Activated CD8-positive, alpha-beta T cell treated with anti-CD3 and anti-CD28 coated beads, Interleukin-2, amount 10 ng/mL, durations not matched to agents 7 days and 5 days (primary cell): ENCODE results near the gene FIZ1. TPM values are rescaled to one million over a fixed set of nuclear protein-coding genes. Genes with fewer than 3 reads are reported as not detected.

Source experiments
- ATAC-seq: fragments of 150-1000 bp; cut with Tn5 transposase; one replicate; pipeline ENCODE4 v1.10.0; 2021; ENCODE audit warnings: moderate library complexity
- CTCF ChIA-PET: fragments of 350-600 bp; sonication (Branson Sonifier 250); formaldehyde crosslinking; loops from one replicate; lab custom pipeline; 2021; ENCODE audit warnings: antibody characterized with exemption; lab: Charles Lee
- POLR2A ChIA-PET: fragments of 350-600 bp; sonication (Branson Sonifier 250); formaldehyde crosslinking; loops from one replicate; lab custom pipeline; 2021; ENCODE audit warnings: antibody characterized with exemption; lab: Charles Lee
- DNase-seq: peaks from one replicate; pipeline ENCODE4 v3.0.0-alpha.2; 2020
- H3K27ac Mint-ChIP-seq: one replicate; pipeline ENCODE4 v1.8.0; 2021; ENCODE audit warnings: mild to moderate bottlenecking, mixed read lengths
- H3K27me3 Mint-ChIP-seq: one replicate; pipeline ENCODE4 v1.8.0; 2021; ENCODE audit warnings: low read depth, mixed read lengths
- H3K36me3 Mint-ChIP-seq: one replicate; pipeline ENCODE4 v1.8.0; 2021; ENCODE audit warnings: low read depth, mixed read lengths
- H3K4me1 Mint-ChIP-seq: one replicate; pipeline ENCODE4 v1.8.0; 2021; ENCODE audit warnings: low read depth, mixed read lengths
- H3K4me3 Mint-ChIP-seq: one replicate; pipeline ENCODE4 v1.8.0; 2021; ENCODE audit warnings: mild to moderate bottlenecking, mixed read lengths
- H3K9me3 Mint-ChIP-seq: one replicate; pipeline ENCODE4 v1.8.0; 2022; ENCODE audit warnings: mixed read lengths; ENCODE audit not compliant: insufficient read depth
- total RNA-seq, 2 experiments: library from RNA; stranded (reverse); gene quantifications; one replicate each; pipeline ENCODE4 v1.2.3, GENCODE V29; 2021

The FIZ1 gene
- total RNA-seq, 2 experiments from 2014 or later = 13.6 to 13.7 TPM

DNA sequence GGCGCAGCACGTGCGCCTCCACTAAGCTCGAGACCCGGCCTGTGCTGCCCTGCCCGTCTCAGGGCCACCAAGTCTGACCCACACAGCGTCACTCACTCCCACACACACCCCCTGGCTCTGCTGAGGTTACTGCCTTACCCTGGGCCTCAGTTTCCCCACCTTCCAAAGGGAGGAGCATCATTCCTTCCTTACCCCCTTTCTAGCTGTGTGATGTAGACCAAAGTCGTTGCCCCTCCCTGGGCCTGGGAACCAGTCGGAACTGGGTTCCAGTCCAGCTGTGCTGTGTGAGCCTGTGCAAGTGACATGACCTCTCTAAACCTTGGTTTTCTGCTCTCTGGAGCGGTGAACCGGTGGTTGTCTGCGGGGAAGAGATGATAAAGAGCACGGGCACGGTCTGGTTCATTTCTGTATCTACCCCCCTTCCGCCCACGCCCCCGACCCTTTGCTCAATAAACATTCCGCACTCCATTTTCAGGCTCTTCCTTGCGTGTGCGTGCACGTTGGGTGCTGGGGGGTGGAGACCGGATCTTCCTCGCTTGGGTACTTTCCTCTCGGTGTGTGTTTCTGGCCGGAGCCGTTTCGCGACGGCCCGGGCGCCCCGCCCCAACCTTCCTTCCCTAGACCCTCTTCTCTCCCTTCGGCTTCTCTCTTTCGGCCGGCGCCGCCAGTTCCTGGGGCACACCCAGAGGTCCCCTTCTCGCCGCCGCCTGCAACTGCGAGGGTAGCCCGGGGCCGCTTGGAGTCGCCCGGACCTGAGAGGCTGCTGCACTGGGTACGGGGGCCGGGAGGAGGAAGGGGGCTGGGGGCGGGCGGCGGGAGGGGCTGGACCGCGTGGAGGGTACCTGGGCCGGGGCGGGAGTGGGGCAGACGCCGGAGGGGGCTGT lies 43.9 kb upstream of the FIZ1 start, which contains the start of gene ZNF581:
Gene ZNF581 (plus strand): TSS at position 647 of the 884 bp plus-strand sequence. CDS start 923 bp downstream, outside the sequence.
- POLR2A ChIA-PET = interaction anchor here (0.9 to 1.9 kb wide), 4 partner anchors 9 to 25 kb away, joined by 3 to 7 read pairs (median 4); partner anchors contain the start of gene U2AF2
- peaks cover 58% of the 10 kb centered on the region for H3K4me1 Mint-ChIP-seq
- H3K4me3 Mint-ChIP-seq = peak within 1 kb of the TSS; percentile 86
- DNase-seq (peak; percentile 82), ATAC-seq (peak; percentile 61)
- CTCF ChIA-PET = interaction anchor here (1.0 to 2.0 kb wide), 5 partner anchors 10 to 44 kb away, joined by 3 to 17 read pairs (median 6); partner anchors contain the start of genes FIZ1, U2AF2 and ZNF865
- peak within 1 kb of the TSS; percentile 95 for H3K27ac Mint-ChIP-seq
- H3K36me3 Mint-ChIP-seq = peaks cover 32% of the 10 kb centered on the region
- no peaks in the 10 kb centered on the region for H3K9me3 Mint-ChIP-seq
- H3K27me3 Mint-ChIP-seq = no peaks in the 10 kb centered on the region

DNA sequence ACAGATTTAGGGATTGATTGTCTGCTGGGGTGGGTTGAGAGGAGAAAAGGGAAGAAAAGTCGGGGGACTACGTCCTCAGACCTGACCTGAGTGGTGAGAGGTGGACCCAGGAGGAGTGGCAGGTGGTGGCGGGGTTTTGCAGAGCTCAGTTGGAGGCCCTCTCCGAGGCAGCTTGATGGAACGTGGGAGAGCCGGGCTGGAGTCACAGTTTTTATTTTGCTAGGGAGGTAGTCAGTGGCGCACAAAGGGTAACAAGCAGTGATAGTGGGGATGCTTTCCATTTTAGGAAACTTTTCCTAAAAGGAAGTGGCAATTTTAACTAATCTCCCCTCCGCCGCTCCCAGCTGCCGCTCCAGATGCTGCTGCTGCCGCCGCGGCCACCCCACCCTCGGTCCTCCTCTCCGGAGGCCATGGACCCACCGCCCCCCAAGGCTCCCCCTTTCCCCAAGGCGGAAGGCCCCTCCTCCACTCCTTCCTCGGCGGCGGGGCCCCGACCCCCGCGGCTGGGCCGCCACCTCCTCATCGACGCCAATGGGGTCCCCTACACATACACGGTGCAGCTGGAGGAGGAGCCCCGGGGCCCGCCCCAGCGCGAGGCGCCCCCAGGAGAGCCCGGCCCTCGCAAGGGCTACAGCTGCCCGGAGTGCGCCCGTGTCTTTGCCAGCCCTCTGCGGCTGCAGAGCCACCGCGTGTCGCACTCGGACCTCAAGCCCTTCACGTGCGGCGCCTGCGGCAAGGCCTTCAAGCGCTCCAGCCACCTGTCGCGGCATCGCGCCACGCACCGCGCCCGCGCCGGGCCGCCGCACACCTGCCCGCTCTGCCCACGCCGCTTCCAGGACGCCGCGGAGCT lies 43.1 kb upstream of the FIZ1 start:
- H3K27me3 Mint-ChIP-seq = no peaks in the 10 kb centered on the region
- peaks cover 60% of the 10 kb centered on the region for H3K4me1 Mint-ChIP-seq
- H3K4me3 Mint-ChIP-seq = peak overlapping the region; percentile 86
- DNase-seq (peak; percentile 47), ATAC-seq (peak; percentile 12)
- CTCF ChIA-PET = interaction anchor here (1.0 to 2.0 kb wide), 5 partner anchors 9 to 43 kb away, joined by 3 to 17 read pairs (median 6); partner anchors contain the start of genes FIZ1, U2AF2 and ZNF865
- no peaks in the 10 kb centered on the region for H3K9me3 Mint-ChIP-seq
- H3K36me3 Mint-ChIP-seq = peaks cover 37% of the 10 kb centered on the region
- POLR2A ChIA-PET = interaction anchor here (0.9 to 1.9 kb wide), 4 partner anchors 10 to 25 kb away, joined by 3 to 7 read pairs (median 4); partner anchors contain the start of gene U2AF2
- peak overlapping the region; percentile 95 for H3K27ac Mint-ChIP-seq

DNA sequence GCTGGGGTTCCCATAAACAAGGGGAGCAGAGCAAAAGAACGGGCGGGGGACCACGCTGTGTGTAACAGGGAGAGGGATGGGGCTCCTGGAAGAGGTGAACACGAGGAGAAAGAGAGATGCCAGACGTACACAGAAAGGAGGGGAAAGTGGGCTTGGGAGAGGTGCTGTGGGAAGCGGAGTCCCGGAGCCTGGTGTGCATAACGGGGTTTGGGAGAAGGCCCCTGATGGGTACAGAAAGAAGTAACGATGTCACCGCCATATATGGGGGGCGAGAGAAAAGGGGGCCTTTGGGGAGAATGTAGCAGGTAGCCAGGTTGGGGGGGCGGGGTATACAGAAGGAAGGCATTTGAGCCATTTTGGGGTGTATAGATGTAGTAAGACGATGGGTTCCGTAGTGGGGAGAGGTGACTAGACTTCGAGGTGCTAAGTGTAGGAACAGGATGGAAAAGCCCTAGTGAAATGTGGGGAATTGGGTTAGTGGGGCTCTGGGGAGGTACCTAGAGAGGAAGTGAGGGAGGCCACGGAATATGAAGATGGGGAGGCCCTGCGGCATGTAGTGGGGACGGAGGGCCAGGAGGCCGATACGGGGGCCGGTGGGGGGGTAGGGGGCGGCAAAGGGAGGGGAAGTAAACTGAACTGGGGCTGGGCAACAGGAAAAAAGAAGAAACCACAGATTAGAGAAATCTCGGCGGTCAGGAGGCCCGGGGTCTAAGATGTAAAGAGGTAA lies 42.3 kb upstream of the FIZ1 start:
- H3K9me3 Mint-ChIP-seq = no peaks in the 10 kb centered on the region
- peaks cover 34% of the 10 kb centered on the region for H3K36me3 Mint-ChIP-seq
- DNase-seq (peak; percentile 51), ATAC-seq (no peak)
- CTCF ChIA-PET = interaction anchor here (1.2 to 2.0 kb wide), 3 partner anchors 13 to 42 kb away, joined by 3 to 17 read pairs (median 6); partner anchors contain the start of genes FIZ1, U2AF2 and ZNF865
- POLR2A ChIA-PET = interaction anchor here (1.7 to 1.9 kb wide), 2 partner anchors 9 to 13 kb away, joined by 4 to 7 read pairs; partner anchors contain the start of gene U2AF2
- H3K27ac Mint-ChIP-seq = peak overlapping the region; percentile 91
- H3K4me1 Mint-ChIP-seq = peaks cover 61% of the 10 kb centered on the region
- H3K4me3 Mint-ChIP-seq = peak overlapping the region; percentile 82
- H3K27me3 Mint-ChIP-seq = no peaks in the 10 kb centered on the region

DNA sequence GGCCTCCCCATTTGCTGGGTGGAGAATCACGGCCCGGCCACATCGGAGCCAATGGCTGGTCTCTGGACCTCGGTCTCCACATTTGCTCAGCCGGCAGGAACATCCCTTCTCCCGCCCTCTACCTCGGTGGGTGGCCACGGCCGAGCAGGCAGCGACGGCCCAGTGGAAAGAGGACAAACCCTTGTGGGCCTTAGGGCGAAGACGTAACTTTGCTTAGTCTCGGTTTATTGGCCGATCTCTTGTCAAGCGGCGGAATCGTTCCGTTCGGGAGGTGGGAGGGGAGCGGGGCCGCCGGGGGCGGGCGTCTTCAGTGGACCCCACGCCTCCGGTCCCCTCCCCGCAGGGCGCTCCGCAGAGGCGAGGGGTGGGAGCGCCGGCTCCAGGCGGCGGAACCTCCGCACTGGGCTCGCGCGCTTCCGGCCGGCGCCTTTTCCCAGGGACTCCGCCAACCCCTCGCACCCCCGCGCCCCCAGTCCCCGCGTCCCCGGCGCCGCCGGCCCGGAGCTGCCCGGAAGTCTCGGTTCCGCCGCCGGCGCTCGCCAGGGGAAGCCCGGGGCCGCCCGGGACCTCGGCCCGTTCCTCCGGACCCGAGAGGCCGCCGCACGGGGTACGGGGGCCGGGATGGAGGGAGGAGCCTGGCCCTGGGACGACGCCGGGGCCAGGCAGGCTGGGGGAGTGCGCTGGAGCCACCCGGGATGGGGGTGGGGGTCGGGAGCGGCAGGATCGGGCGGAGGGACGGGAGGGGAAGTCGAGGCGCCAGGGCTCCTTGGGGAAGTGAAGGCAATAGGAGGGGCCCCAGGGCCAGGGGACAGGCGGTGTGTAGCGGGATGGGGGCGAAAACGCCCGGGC lies 41.5 kb upstream of the FIZ1 start, which contains the start of gene ZNF580:
Gene ZNF580 (plus strand): TSS at position 426 of the 849 bp plus-strand sequence. CDS start 1,507 bp downstream, outside the sequence.
- ATAC-seq (peak; percentile 45), DNase-seq (peak; percentile 65)
- Mint-ChIP-seq H3K4me1 (peaks cover 69% of the 10 kb centered on the region), H3K27ac (peak within 1 kb of the TSS; percentile 91), H3K27me3 (no peaks in the 10 kb centered on the region), H3K9me3 (no peaks in the 10 kb centered on the region), H3K36me3 (peaks cover 39% of the 10 kb centered on the region), H3K4me3 (peak within 1 kb of the TSS; percentile 82)
- CTCF ChIA-PET = interaction anchor here (0.7 to 1.9 kb wide), 5 partner anchors 8 to 35 kb away, joined by 3 to 14 read pairs (median 4); partner anchors contain the start of genes U2AF2 and ZNF865
- POLR2A ChIA-PET = no interaction called here

DNA sequence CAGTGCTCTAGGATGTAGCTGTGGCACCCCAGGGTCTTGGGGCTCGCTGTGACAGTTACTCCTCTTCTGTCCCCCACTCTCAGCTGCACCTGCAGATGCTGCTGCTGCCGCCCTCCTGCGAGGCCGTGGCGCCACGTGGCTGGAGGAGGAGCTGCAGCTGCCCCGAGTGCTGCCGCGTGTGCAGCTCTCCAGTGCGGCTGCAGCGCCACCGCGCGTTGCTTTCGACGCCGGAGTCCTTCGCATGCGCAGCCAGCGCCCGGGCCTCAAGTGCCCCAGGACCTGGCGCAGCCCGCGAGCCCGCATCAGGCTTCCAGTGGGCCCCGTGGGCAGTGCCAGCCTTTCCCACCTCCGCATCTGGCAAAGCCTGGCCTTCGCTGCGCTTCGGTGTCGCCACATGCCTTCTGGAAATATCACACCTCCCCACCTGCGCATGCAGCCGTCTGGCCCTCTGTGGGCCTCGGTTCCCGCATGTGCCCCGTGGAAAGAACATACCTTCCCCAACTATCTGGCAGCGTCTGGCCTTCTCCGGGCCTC lies 40.8 kb upstream of the FIZ1 start:
- ChIA-PET POLR2A (interaction anchor here (0.8 kb wide), 1 partner anchor 15 kb away, joined by 4 read pairs; the partner anchor contains the start of gene U2AF2), CTCF (interaction anchor here (0.7 to 1.9 kb wide), 6 partner anchors 9 to 34 kb away, joined by 3 to 14 read pairs (median 4); partner anchors contain the start of genes U2AF2, ZNF784 and ZNF865)
- Mint-ChIP-seq H3K27me3 (no peaks in the 10 kb centered on the region), H3K27ac (peak overlapping the region; percentile 90), H3K9me3 (no peaks in the 10 kb centered on the region), H3K36me3 (peaks cover 35% of the 10 kb centered on the region), H3K4me3 (peak overlapping the region; percentile 78), H3K4me1 (peaks cover 68% of the 10 kb centered on the region)
- DNase-seq (peak; percentile 73), ATAC-seq (peak; percentile 28)

DNA sequence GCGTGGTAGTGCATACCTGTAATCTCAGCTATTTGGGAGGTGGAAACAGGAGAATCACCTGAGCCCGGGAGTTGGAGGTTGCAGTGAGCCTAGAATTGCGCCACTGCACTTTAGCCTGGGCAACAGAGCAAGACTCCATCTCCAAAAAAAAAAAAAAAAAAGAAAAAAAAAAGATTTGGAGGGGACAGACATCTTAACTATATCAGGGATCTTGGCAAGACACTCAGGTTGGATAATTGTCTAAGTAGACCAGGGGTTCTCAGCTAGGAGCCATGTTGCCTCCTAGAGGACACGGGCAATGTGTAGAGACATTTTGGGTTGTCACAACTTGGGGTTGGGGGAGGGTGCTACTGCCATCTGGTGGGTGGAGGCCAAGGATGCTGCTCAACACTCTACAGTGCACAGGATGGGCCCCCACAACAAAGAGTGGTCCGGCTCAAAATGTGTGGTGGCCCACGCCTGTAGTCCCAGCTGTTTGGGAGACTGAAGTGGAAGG lies 39.6 kb upstream of the FIZ1 start:
- peaks cover 37% of the 10 kb centered on the region for H3K36me3 Mint-ChIP-seq
- ATAC-seq = peak; percentile 10
- DNase-seq = peak; percentile 78
- ChIA-PET CTCF (interaction anchor here (0.6 to 1.9 kb wide), 10 partner anchors 9 to 124 kb away, joined by 3 to 14 read pairs (median 3); partner anchors contain the start of genes CCDC106, FIZ1 and U2AF2), POLR2A (interaction anchor here (1.0 kb wide), 1 partner anchor 9 kb away, joined by 3 read pairs; no protein-coding TSS in a partner anchor)
- no peaks in the 10 kb centered on the region for H3K9me3 Mint-ChIP-seq
- H3K27me3 Mint-ChIP-seq = no peaks in the 10 kb centered on the region
- peak overlapping the region; percentile 82 for H3K27ac Mint-ChIP-seq
- peaks cover 73% of the 10 kb centered on the region for H3K4me1 Mint-ChIP-seq
- peak overlapping the region; percentile 31 for H3K4me3 Mint-ChIP-seq

DNA sequence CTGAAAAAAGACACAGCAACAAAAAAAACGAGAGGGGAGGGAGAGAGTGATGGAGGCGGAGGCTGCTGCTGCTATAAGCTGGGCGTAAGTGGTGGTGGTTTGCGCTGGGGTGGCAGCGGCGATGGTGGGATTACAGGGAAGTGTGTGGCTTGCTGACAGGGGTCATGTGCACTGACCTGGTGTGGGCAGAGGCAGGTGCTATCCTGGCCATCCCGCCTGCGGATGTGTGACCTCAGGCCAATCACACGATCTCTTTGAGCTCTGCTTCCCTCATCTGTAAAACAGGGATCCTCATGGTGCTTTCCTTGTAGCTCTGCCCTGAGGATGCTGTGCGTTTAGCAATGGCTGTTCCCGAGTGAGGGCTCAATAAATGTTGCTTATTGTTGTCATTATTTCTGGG lies 38.2 kb upstream of the FIZ1 start:
- POLR2A ChIA-PET = interaction anchor here (0.8 to 2.7 kb wide), 4 partner anchors 10 to 32 kb away, joined by 3 to 8 read pairs (median 4); partner anchors contain the start of genes CCDC106 and ZNF784
- CTCF ChIA-PET = interaction anchor here (0.6 to 2.9 kb wide), 5 partner anchors 10 to 134 kb away, joined by 3 to 17 read pairs (median 4); partner anchors contain the start of genes CCDC106 and U2AF2
- DNase-seq (no peak), ATAC-seq (no peak)
- H3K4me1 Mint-ChIP-seq = peaks cover 73% of the 10 kb centered on the region
- no peaks in the 10 kb centered on the region for H3K9me3 Mint-ChIP-seq
- H3K27me3 Mint-ChIP-seq = no peaks in the 10 kb centered on the region
- peaks cover 31% of the 10 kb centered on the region for H3K36me3 Mint-ChIP-seq
- no peak overlapping the region for H3K4me3 Mint-ChIP-seq
- peak overlapping the region; percentile 6 for H3K27ac Mint-ChIP-seq

DNA sequence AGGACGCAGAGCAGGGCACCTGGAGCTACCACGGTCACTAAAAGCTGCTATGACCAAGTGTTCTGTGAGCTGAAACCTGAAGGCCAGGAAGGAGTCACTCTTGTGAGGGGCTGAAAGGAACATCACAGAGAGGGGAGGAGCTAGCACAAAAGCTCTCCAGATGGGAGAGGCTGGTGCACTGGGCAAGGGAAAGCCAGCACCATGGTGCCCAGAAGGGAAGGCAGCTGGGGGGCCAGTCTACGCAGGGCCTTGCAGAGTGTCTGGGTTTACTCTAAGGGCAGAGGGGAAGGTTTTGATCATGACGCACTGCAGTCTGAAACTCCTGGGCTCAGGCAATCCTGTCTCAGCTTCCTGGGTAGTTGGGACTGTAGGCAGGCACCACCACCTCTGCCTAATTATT lies 37.4 kb upstream of the FIZ1 start:
- DNase-seq = no peak
- H3K4me3 Mint-ChIP-seq = peak overlapping the region; percentile 100
- POLR2A ChIA-PET = interaction anchor here (0.7 to 2.7 kb wide), 6 partner anchors 11 to 38 kb away, joined by 3 to 8 read pairs (median 4); partner anchors contain the start of genes CCDC106, FIZ1 and ZNF784
- CTCF ChIA-PET = interaction anchor here (1.1 to 2.9 kb wide), 4 partner anchors 10 to 133 kb away, joined by 4 to 17 read pairs (median 8); partner anchors contain the start of gene U2AF2
- H3K27ac Mint-ChIP-seq = peak overlapping the region; percentile 100
- H3K9me3 Mint-ChIP-seq = no peaks in the 10 kb centered on the region
- no peaks in the 10 kb centered on the region for H3K27me3 Mint-ChIP-seq
- peaks cover 29% of the 10 kb centered on the region for H3K36me3 Mint-ChIP-seq
- no peak for ATAC-seq
- peaks cover 76% of the 10 kb centered on the region for H3K4me1 Mint-ChIP-seq
